ENCODE measurements around the gene AACS.

GRCh38 chr12:125092108-125092871 lies 27.1 kb downstream of the AACS start:
- TF ChIP-seq CTCF (IDR thresholded peaks at IDR 0.05) (no peak), EP300 (IDR thresholded peaks at IDR 0.05) (no peak)
